AG10803 (cell line): ENCODE results near the gene THY1.

Source experiments
- DNase-seq: peaks from one replicate; pipeline ENCODE4 v3.0.0; 2010; ENCODE audit warnings: low read depth
- H3K4me3 ChIP-seq: 2 replicates; pipeline ENCODE4 v1.5.1; 2011; ENCODE audit warnings: mild to moderate bottlenecking, low read length, control low read depth
- TF ChIP-seq, protein P1 (sequence below): conservative IDR thresholded peaks from 2 replicates; pipeline ENCODE4 v1.5.1; 2011; ENCODE audit warnings: mild to moderate bottlenecking, low read length, control low read depth, inconsistent platforms

The THY1 gene

DNA sequence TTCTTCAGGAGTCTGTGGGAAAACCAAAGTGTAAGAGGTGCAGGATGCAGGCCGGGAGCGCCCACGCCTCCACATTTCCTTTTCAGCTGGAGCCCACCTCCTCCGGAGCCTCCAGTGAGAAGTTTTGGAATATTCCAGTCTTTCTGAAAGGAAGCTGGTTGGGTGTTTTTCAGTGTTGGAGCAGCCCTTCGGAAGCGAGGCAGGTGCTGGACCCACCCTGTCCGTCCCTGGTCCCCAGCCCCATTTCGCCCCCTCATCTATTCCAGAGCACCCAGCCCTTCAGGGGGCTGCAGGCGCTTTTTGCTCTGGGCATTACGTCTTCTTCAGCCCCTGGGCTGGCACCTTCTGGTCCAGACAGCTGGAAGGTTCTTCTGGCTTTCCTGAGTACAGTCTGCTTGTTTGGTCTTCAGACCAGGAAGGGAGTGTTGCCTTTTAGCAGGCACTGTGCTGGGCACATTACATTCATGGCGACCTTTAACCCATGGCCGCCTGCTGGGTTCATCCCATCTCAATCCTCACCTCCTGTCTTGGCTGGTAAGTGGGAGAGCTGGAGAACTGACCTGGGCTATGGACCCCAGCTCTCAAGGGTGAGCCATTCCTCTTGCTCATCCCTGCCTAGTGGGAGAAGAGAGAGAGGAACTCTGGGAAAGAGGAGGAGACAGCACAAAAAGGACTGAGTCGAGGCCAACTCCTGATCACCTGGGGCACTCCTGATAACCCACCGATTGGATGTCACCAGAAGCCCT is 710 bp upstream of the THY1 start:
- peak overlapping the region; percentile 93 for H3K4me3 ChIP-seq
- no peak for DNase-seq
- TF ChIP-seq, protein P1, sequence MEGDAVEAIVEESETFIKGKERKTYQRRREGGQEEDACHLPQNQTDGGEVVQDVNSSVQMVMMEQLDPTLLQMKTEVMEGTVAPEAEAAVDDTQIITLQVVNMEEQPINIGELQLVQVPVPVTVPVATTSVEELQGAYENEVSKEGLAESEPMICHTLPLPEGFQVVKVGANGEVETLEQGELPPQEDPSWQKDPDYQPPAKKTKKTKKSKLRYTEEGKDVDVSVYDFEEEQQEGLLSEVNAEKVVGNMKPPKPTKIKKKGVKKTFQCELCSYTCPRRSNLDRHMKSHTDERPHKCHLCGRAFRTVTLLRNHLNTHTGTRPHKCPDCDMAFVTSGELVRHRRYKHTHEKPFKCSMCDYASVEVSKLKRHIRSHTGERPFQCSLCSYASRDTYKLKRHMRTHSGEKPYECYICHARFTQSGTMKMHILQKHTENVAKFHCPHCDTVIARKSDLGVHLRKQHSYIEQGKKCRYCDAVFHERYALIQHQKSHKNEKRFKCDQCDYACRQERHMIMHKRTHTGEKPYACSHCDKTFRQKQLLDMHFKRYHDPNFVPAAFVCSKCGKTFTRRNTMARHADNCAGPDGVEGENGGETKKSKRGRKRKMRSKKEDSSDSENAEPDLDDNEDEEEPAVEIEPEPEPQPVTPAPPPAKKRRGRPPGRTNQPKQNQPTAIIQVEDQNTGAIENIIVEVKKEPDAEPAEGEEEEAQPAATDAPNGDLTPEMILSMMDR = no peak

DNA sequence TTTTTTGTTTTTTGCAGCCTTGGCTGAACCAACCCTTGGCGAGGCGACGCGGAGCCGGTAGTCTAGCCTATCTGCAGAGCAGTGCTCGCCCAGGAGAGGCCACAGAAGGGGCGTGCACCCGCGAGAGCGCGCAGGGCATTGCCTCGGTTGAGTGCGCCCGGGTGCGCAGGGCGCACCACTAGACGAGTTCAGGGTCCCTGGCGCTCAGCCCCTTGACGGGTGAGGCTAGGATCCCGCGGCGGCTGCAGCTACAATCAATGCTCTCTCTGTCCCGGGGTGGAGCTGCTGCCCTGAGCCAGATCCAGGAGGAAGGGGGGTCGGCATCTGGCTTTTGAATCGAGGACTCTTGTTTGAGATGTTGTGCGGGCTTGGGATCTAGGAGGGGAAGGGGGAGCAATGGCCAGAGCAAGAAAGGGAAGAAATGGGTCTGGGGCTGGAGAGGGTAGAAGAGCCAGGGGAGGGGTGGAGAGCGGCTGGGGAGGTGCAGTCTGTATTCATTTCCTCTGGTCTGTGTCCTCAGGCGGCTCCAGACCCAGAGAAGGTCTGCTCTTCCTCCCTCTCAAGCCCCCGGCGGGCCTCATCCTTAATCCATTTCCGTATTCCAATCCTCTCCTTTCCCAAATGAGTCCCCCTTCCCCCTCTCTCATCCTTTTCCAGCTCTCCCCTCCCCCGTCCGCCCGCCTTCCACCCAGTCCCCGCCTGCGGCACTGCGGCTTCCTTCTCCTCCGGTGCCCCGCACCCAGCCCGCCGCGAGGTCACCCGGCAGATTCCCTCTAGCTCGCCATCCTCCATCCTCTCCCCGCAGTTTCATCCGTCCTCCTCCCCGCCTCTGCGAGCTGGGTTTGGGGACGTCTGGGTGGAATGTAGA is 797 bp downstream of the THY1 start:
- DNase-seq = peak; percentile 45
- TF ChIP-seq, protein P1 = no peak

DNA sequence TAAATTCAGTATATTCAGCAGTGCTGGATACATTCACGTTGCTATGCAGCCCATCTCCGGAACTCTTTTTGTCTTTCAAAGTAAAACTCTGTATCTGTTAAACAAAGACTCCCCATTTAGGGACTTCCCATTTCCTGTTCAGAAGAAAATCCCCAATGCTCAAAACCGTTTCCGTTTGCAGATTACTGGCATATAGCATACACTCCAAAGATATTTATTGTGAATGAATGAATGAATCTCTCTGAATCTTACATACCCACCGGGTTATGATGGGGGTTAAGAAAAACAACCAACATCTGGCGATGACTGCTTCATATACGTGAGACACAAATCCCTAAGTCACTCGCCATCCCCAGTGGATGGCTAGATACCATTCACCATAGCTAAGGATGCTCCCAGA is 1.6 kb downstream of the THY1 start:
- TF ChIP-seq, protein P1 = no peak
- peak overlapping the region; percentile 93 for H3K4me3 ChIP-seq

More for the DNA sequence above, 797 bp downstream of the THY1 start:
- peak overlapping the region; percentile 93 for H3K4me3 ChIP-seq

DNA sequence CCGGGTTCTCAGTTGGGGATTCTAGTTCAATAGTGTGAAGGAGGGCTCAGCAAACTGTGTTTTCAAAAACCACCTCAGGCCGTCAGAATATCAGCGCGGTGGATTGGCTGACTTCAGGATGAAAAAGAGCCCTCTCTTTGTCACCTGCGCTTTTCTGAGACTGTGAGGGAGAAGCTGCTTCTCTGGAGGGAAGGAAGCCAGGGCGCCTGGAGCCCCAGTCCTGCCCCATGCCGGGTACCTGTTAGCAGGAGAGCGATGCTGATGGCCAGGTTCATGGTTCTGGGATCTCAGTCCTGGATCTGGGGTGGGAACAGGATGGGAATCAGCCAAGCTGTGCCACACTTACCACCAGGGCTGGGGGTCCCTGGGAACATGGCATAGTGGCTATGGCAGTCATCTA is 2.3 kb downstream of the THY1 start:
- TF ChIP-seq, protein P1 = no peak
- no peak for DNase-seq
- peak overlapping the region; percentile 93 for H3K4me3 ChIP-seq

More for the DNA sequence above, 1.6 kb downstream of the THY1 start:
- DNase-seq = no peak

GRCh38 chr11:119419834-119420492 is 3.0 kb downstream of the THY1 start:
- peak overlapping the region; percentile 93 for H3K4me3 ChIP-seq
- TF ChIP-seq, protein P1 = no peak
- no peak for DNase-seq

GRCh38 chr11:119419246-119419645 is 3.7 kb downstream of the THY1 start:
- no peak for DNase-seq
- TF ChIP-seq, protein P1 = no peak
- no peak overlapping the region for H3K4me3 ChIP-seq
